Heart left ventricle (tissue), 13 donors: ENCODE results near the gene TXK.

Experiments used
- POLR2A ChIP-seq, 2 donors: fragments of 450-650 bp; IDR thresholded peaks; one replicate each; pipeline ENCODE4 v1.6.1; 2017; ENCODE audit warnings: antibody characterized with exemption in 2 of 2, mild to moderate bottlenecking in 2 of 2, moderate library complexity in 2 of 2
- TF ChIP-seq, protein P1 (sequence below), 12 donors: fragments of 200-600 bp; sonication (generic) in 4 of 12; IDR thresholded peaks; one replicate each; pipeline versions ENCODE4 v1.5.0 to v1.8.0; 2018 to 2022; ENCODE audit warnings: antibody characterized with exemption in 12 of 12, mild to moderate bottlenecking in 5 of 12
- donor health status: ischemic (EF 13 %, LVEDD 7.1; RV severe dilation, severe dysfunction).
- donor health status: DM: no; HTN: yes; CAD: no.
- donor health status: DM: no; HTN: no; CAD: no.
- donor health status: ischemic (EF 25% LVEDD 6.9; RV normal size, moderate dysfunction).
- donor health status: ischemic (EF 25% LVEDD 5.7; RV mildly dilated, moderate dysfunction).
- donor health status: ischemic (EF 35%, LVEDD 5.7; RV mildly dilated, moderate dysfunction).
- donor health status: nonischemic (EF 11% LVEDD 7.7; RV severe dilation, severe dysfunction).
- donor health status: DM: yes; HTN: yes; CAD: no.
- donor health status: PGD.
- donor health status: ischemic (EF 29% LVEDD 5.4; RV normal size, mild dysfunction).
- donor health status: nonischemic (EF 23%, LVEDD 6.1; RV moderate dilation, normal function).

DNA sequence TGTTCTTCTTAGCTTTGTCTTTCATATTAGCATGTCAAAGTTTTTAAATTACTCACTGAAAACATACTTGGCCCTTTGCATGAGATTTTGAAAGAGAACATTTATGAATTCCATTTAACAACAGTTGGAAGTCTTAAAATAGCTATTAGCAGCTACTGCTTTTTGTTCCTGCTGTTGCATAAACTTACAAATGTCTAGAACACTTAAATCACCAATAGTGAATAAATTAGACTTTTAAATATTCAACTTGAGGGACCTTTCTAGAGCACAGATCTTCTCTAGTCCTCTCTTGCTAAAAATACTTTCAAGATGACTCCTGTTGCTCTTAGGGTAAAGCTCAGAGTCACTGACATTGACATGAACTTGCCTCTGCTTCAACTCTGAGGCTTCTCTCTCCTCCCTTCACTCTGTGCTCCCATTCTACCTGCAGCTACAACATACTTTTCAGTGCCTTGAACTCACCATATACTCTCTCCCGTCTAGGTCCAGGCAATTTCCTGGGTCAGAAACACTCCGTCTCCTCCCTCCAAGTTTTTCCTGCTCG lies 15.8 kb upstream of the TXK start:
- TF ChIP-seq, protein P1, sequence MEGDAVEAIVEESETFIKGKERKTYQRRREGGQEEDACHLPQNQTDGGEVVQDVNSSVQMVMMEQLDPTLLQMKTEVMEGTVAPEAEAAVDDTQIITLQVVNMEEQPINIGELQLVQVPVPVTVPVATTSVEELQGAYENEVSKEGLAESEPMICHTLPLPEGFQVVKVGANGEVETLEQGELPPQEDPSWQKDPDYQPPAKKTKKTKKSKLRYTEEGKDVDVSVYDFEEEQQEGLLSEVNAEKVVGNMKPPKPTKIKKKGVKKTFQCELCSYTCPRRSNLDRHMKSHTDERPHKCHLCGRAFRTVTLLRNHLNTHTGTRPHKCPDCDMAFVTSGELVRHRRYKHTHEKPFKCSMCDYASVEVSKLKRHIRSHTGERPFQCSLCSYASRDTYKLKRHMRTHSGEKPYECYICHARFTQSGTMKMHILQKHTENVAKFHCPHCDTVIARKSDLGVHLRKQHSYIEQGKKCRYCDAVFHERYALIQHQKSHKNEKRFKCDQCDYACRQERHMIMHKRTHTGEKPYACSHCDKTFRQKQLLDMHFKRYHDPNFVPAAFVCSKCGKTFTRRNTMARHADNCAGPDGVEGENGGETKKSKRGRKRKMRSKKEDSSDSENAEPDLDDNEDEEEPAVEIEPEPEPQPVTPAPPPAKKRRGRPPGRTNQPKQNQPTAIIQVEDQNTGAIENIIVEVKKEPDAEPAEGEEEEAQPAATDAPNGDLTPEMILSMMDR (IDR thresholded peaks at IDR 0.05) = no peak
- no peak for TF ChIP-seq POLR2A (IDR thresholded peaks at IDR 0.05)
